Sigmoid colon (tissue), 4 donors: ENCODE data around the gene C16orf46.

ENCODE experiments used
- POLR2A ChIP-seq, 2 donors: fragments of 450-650 bp; IDR thresholded peaks; one replicate each; pipeline ENCODE4 v1.6.1; 2016; ENCODE audit warnings: antibody characterized with exemption in 2 of 2, mild to moderate bottlenecking in 2 of 2, moderate library complexity in 2 of 2
- POLR2AphosphoS5 ChIP-seq, 4 donors: sonication (generic); formaldehyde crosslinking; IDR thresholded peaks; one replicate each; pipeline ENCODE4 v1.6.1; 2017; ENCODE audit warnings: antibody characterized with exemption in 4 of 4
- TF ChIP-seq, protein P1 (sequence below), 4 experiments: fragments of 450-650 bp in 3 of 4; fragments of 200-600 bp in 1 of 4; IDR thresholded peaks; one replicate each; pipeline ENCODE4 v1.5.1; 2016 to 2019; ENCODE audit warnings: antibody characterized with exemption in 4 of 4, mild to moderate bottlenecking in 3 of 4, moderate library complexity in 2 of 4

DNA sequence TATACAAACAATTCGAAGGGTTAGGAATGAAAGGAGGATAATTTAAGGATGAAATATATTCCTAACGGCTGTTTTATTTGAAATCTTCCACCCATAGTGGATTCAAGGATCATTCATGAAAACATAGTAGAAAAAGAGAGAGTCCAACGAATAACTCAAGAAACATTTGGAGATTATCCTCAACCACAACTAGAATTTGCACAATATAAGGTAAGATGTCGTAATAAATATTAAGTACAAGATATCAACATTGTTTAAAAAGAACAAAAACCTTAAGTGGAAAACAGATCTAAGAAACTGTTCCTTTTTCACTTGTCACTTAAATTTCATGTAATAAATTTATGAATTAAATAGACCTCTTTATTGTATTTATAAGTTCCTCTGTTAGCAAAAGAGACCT, 50.6 kb downstream of the C16orf46 start:
- TF ChIP-seq POLR2AphosphoS5 (IDR thresholded peaks at IDR 0.05) (no peak), POLR2A (IDR thresholded peaks at IDR 0.05) (no peak)
- TF ChIP-seq, protein P1, sequence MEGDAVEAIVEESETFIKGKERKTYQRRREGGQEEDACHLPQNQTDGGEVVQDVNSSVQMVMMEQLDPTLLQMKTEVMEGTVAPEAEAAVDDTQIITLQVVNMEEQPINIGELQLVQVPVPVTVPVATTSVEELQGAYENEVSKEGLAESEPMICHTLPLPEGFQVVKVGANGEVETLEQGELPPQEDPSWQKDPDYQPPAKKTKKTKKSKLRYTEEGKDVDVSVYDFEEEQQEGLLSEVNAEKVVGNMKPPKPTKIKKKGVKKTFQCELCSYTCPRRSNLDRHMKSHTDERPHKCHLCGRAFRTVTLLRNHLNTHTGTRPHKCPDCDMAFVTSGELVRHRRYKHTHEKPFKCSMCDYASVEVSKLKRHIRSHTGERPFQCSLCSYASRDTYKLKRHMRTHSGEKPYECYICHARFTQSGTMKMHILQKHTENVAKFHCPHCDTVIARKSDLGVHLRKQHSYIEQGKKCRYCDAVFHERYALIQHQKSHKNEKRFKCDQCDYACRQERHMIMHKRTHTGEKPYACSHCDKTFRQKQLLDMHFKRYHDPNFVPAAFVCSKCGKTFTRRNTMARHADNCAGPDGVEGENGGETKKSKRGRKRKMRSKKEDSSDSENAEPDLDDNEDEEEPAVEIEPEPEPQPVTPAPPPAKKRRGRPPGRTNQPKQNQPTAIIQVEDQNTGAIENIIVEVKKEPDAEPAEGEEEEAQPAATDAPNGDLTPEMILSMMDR (IDR thresholded peaks at IDR 0.05), result no peak
